CD4-positive, alpha-beta T cell (primary cell): ENCODE measurements around the gene PLSCR5. TPM values are rescaled to one million over a fixed set of nuclear protein-coding genes. Genes with fewer than 3 reads are reported as not detected.
A peak's percentile ranks its signal among the peaks of the same experiment; 100 is the strongest.

Source experiments
- ATAC-seq: fragments of 200-7000 bp; cut with Tn5 transposase; one replicate; pipeline ENCODE4 v1.10.0; 2022; ENCODE audit warnings: mild to moderate bottlenecking; ENCODE audit not compliant: poor library complexity
- CTCF ChIA-PET: fragments of 350-600 bp; sonication (Branson Sonifier 250); formaldehyde crosslinking; loops from one replicate; lab custom pipeline; 2021; ENCODE audit warnings: antibody characterized with exemption, inconsistent platforms; lab: Charles Lee
- POLR2A ChIA-PET: fragments of 350-600 bp; sonication (Branson Sonifier 250); formaldehyde crosslinking; loops from one replicate; lab custom pipeline; 2021; ENCODE audit warnings: antibody characterized with exemption, inconsistent platforms; lab: Charles Lee
- DNase-seq, 14 experiments: peaks; one replicate each; pipeline ENCODE4 v3.0.0-alpha.2; 2013 to 2020; ENCODE audit warnings: mixed read lengths in 2 of 14
- H3K27ac ChIP-seq, 2 donors: one replicate each; pipeline versions ENCODE4 v1.5.1 to v1.7.0; 2013; ENCODE audit warnings: low read length in 2 of 2, low read depth in 1 of 2, mild to moderate bottlenecking in 1 of 2
- H3K27me3 ChIP-seq, 2 experiments: 1 replicate in 1 of 2; 2 replicates in 1 of 2; pipeline versions ENCODE4 v1.6.1 to v1.7.0; 2013; ENCODE audit warnings: low read length in 2 of 2, control low read depth in 1 of 2, mild to moderate bottlenecking in 1 of 2, moderate library complexity in 1 of 2; ENCODE audit not compliant: insufficient read depth in 2 of 2, control insufficient read depth in 1 of 2
- H3K36me3 ChIP-seq: one replicate; pipeline ENCODE4 v1.6.1; 2013; ENCODE audit warnings: low read length, control low read depth; ENCODE audit not compliant: insufficient read depth
- H3K4me1 ChIP-seq: one replicate; pipeline ENCODE4 v1.6.1; 2013; ENCODE audit warnings: low read length, control low read depth; ENCODE audit not compliant: insufficient read depth
- H3K4me3 ChIP-seq: one replicate; pipeline ENCODE4 v1.5.1; 2013; ENCODE audit warnings: mild to moderate bottlenecking, low read length, moderate library complexity
- H3K9me3 ChIP-seq, 2 experiments: 1 replicate in 1 of 2; 2 replicates in 1 of 2; pipeline versions ENCODE4 v1.6.1 to v1.7.0; 2013; ENCODE audit warnings: low read length in 2 of 2, mild to moderate bottlenecking in 2 of 2, control low read depth in 1 of 2, moderate library complexity in 1 of 2; ENCODE audit not compliant: control insufficient read depth in 1 of 2, insufficient read depth in 1 of 2
- H3K27ac Mint-ChIP-seq: one replicate; pipeline ENCODE4 v1.8.0; 2020; ENCODE audit warnings: mixed read lengths
- H3K27me3 Mint-ChIP-seq: one replicate; pipeline ENCODE4 v1.8.0; 2021; ENCODE audit warnings: mixed read lengths
- H3K36me3 Mint-ChIP-seq: one replicate; pipeline ENCODE4 v1.8.0; 2021; ENCODE audit warnings: low read depth, mixed read lengths
- H3K4me1 Mint-ChIP-seq: one replicate; pipeline ENCODE4 v1.8.0; 2021; ENCODE audit warnings: low read depth, mixed read lengths
- H3K4me3 Mint-ChIP-seq: one replicate; pipeline ENCODE4 v1.8.0; 2020; ENCODE audit warnings: mild to moderate bottlenecking, mixed read lengths
- H3K9me3 Mint-ChIP-seq: one replicate; pipeline ENCODE4 v1.8.0; 2020; ENCODE audit warnings: mixed read lengths
- CTCF ChIP-seq: fragments of 200-600 bp; IDR thresholded peaks from one replicate; pipeline ENCODE4 v1.8.0; 2022; ENCODE audit warnings: antibody characterized with exemption, mild to moderate bottlenecking
- intact Hi-C, 2 experiments: fragments of 100-400 bp; cut with DNase I in 1 of 2; cut with micrococcal nuclease in 1 of 2; formaldehyde crosslinking; loops; one replicate each; pipeline versions ENCODE4 v1.15.1 to v1.9.0; 2023 to 2025; cut with DNase I, micrococcal nuclease
- total RNA-seq, 174 experiments: library from RNA in 2 of 174; stranded (reverse) in 2 of 174; gene quantifications; one replicate each; pipeline ENCODE4 v1.2.3 and lab custom pipeline; 2021 to 2026

PLSCR5 gene
- total RNA-seq, 2 experiments from 2014 or later = not detected

- peaks cover 12% of the 10 kb centered on the region for H3K27me3 Mint-ChIP-seq
- POLR2A ChIA-PET = no interaction called here
Measured at GRCh38 chr3:146585156-146585555, 20.0 kb downstream of the PLSCR5 start.

GRCh38 chr3:146581951-146582467 lies 23.1 kb downstream of the PLSCR5 start:
- peaks cover 19% of the 10 kb centered on the region for H3K27me3 Mint-ChIP-seq
- DNase-seq (peak in 1 of 14 experiments; percentile 8), ATAC-seq (no peak)
- CTCF ChIA-PET = no interaction called here
- H3K4me1 Mint-ChIP-seq = no peaks in the 10 kb centered on the region
- POLR2A ChIA-PET = no interaction called here
- Histone ChIP-seq H3K9me3 (no peaks in the 10 kb centered on the region), H3K4me1 (no peaks in the 10 kb centered on the region), H3K36me3 (no peaks in the 10 kb centered on the region), H3K27ac (no peak overlapping the region), H3K27me3 (no peaks in the 10 kb centered on the region), H3K4me3 (no peak overlapping the region)
- H3K9me3 Mint-ChIP-seq = no peaks in the 10 kb centered on the region
- TF ChIP-seq CTCF = no peak
- intact Hi-C loops = loop anchor here in 1 of 2 experiments (5.0 kb wide), 1 partner anchor 515 kb away; no protein-coding TSS in a partner anchor
- no peak overlapping the region for H3K27ac Mint-ChIP-seq
- H3K36me3 Mint-ChIP-seq = no peaks in the 10 kb centered on the region
- no peak overlapping the region for H3K4me3 Mint-ChIP-seq

More at GRCh38 chr3:146585156-146585555, 20.0 kb downstream of the PLSCR5 start:
- H3K27me3 ChIP-seq = no peaks in the 10 kb centered on the region
- no peaks in the 10 kb centered on the region for H3K4me1 ChIP-seq
- intact Hi-C loops = no loop called here
- H3K27ac Mint-ChIP-seq = no peak overlapping the region
- no peaks in the 10 kb centered on the region for H3K4me1 Mint-ChIP-seq
- no peak overlapping the region for H3K4me3 Mint-ChIP-seq
- TF ChIP-seq CTCF = no peak
- no peaks in the 10 kb centered on the region for H3K36me3 Mint-ChIP-seq
- H3K9me3 ChIP-seq = no peaks in the 10 kb centered on the region
- no peak for ATAC-seq
- H3K36me3 ChIP-seq = no peaks in the 10 kb centered on the region
- no peak overlapping the region for H3K27ac ChIP-seq
- H3K4me3 ChIP-seq = no peak overlapping the region
- no peak for DNase-seq
- CTCF ChIA-PET = no interaction called here
- no peaks in the 10 kb centered on the region for H3K9me3 Mint-ChIP-seq

GRCh38 chr3:146581080-146581601 lies 24.0 kb downstream of the PLSCR5 start:
- Mint-ChIP-seq H3K27ac (no peak overlapping the region), H3K9me3 (no peaks in the 10 kb centered on the region), H3K36me3 (no peaks in the 10 kb centered on the region), H3K4me1 (no peaks in the 10 kb centered on the region), H3K4me3 (no peak overlapping the region), H3K27me3 (peaks cover 15% of the 10 kb centered on the region)
- Histone ChIP-seq H3K4me1 (no peaks in the 10 kb centered on the region), H3K36me3 (no peaks in the 10 kb centered on the region), H3K4me3 (no peak overlapping the region), H3K9me3 (no peaks in the 10 kb centered on the region), H3K27ac (no peak overlapping the region), H3K27me3 (no peaks in the 10 kb centered on the region)
- DNase-seq (no peak), ATAC-seq (no peak)
- no peak for TF ChIP-seq CTCF
- intact Hi-C loops = loop anchor here in 1 of 2 experiments (5.0 kb wide), 1 partner anchor 514 kb away; no protein-coding TSS in a partner anchor
- ChIA-PET CTCF (no interaction called here), POLR2A (no interaction called here)
